Calu3 (cell line): Measurements from ENCODE around the gene GPER1. TPM values are rescaled to one million over a fixed set of nuclear protein-coding genes. Genes with fewer than 3 reads are reported as not detected.
"Not testable (repeated sequence)": the region's sequence is repeated elsewhere in the genome, so short reads cannot be mapped to it uniquely, and the experiment has no call there.

Experiments
- BruUV-seq: library from RNA; stranded (reverse); fragments of 400-500 nt; replicated peaks from 2 replicates; lab custom pipeline; 2021; lab: Mats Ljungman, UMichigan
- CTCF ChIA-PET: fragments of 300-600 bp; sonication (Branson Sonifier 250); formaldehyde crosslinking; loops from one replicate; lab custom pipeline; 2022; ENCODE audit warnings: antibody characterized with exemption; lab: Charles Lee
- DNase-seq: peaks from one replicate; pipeline ENCODE4 v3.0.0; 2022
- H3K27ac Mint-ChIP-seq: one replicate; pipeline ENCODE4 v1.8.0; 2022; ENCODE audit warnings: mixed read lengths; ENCODE audit not compliant: unreplicated experiment
- H3K27me3 Mint-ChIP-seq: one replicate; pipeline ENCODE4 v1.8.0; 2022; ENCODE audit warnings: mixed read lengths; ENCODE audit not compliant: unreplicated experiment
- H3K36me3 Mint-ChIP-seq: one replicate; pipeline ENCODE4 v1.8.0; 2022; ENCODE audit warnings: mild to moderate bottlenecking, moderate library complexity, mixed read lengths; ENCODE audit not compliant: insufficient read depth, unreplicated experiment
- H3K4me1 Mint-ChIP-seq: one replicate; pipeline ENCODE4 v1.8.0; 2022; ENCODE audit warnings: mild to moderate bottlenecking, low read depth, mixed read lengths; ENCODE audit not compliant: unreplicated experiment
- H3K4me3 Mint-ChIP-seq: one replicate; pipeline ENCODE4 v1.8.0; 2022; ENCODE audit warnings: mild to moderate bottlenecking, low read depth, moderate library complexity, mixed read lengths; ENCODE audit not compliant: unreplicated experiment
- H3K9me3 Mint-ChIP-seq: one replicate; pipeline ENCODE4 v1.8.0; 2022; ENCODE audit warnings: low read depth, mixed read lengths; ENCODE audit not compliant: unreplicated experiment
- intact Hi-C: fragments of 100-400 bp; cut with micrococcal nuclease; formaldehyde crosslinking; loops from one replicate; pipeline ENCODE4 v1.10.0; 2022; ENCODE audit not compliant: unreplicated experiment
- total RNA-seq: library from RNA; stranded (reverse); gene quantifications from 2 replicates; pipeline ENCODE4 v1.2.3, GENCODE V29; 2022
- TF ChIP-seq, protein P1 (sequence below): fragments of 200-600 bp; IDR thresholded peaks from one replicate; pipeline ENCODE4 v1.8.0; 2022; ENCODE audit warnings: antibody characterized with exemption; ENCODE audit not compliant: unreplicated experiment

Gene GPER1
- total RNA-seq, 1 experiment from 2014 or later, result 0.26 TPM

DNA sequence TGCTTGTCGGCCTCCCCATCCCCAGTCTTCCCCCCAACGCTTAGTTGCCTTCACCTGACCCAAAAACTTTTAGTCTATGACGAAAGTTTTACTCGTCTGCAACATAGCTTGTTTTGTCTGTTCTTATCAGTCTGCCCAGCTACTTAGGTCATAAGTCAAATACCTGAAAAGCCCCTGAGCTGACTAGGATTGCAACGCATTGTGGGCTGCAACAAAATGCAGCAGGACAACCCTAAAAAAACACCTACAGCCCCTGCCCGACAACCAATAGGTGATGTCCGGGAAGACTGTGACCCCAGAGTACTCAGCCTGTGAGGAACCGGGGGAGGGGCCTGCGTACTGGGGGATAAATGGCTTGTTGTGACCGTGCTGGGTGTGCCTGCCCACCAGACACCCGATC is 19.3 kb upstream of the GPER1 start:
- DNase-seq, result no peak
- intact Hi-C loops, result no loop called here
- H3K9me3 Mint-ChIP-seq, result no peaks in the 10 kb centered on the region
- CTCF ChIA-PET, result interaction anchor here (0.7 to 5.0 kb wide), 4 partner anchors 18 to 91 kb away, joined by 3 to 153 read pairs (median 6); no protein-coding TSS in a partner anchor
- peaks cover 13% of the 10 kb centered on the region for H3K36me3 Mint-ChIP-seq
- H3K4me3 Mint-ChIP-seq, result no peak overlapping the region
- peaks cover 10% of the 10 kb centered on the region for H3K4me1 Mint-ChIP-seq
- no peaks in the 10 kb centered on the region for H3K27me3 Mint-ChIP-seq
- BruUV-seq, result no TSS peak
- H3K27ac Mint-ChIP-seq, result no peak overlapping the region
- TF ChIP-seq, protein P1, sequence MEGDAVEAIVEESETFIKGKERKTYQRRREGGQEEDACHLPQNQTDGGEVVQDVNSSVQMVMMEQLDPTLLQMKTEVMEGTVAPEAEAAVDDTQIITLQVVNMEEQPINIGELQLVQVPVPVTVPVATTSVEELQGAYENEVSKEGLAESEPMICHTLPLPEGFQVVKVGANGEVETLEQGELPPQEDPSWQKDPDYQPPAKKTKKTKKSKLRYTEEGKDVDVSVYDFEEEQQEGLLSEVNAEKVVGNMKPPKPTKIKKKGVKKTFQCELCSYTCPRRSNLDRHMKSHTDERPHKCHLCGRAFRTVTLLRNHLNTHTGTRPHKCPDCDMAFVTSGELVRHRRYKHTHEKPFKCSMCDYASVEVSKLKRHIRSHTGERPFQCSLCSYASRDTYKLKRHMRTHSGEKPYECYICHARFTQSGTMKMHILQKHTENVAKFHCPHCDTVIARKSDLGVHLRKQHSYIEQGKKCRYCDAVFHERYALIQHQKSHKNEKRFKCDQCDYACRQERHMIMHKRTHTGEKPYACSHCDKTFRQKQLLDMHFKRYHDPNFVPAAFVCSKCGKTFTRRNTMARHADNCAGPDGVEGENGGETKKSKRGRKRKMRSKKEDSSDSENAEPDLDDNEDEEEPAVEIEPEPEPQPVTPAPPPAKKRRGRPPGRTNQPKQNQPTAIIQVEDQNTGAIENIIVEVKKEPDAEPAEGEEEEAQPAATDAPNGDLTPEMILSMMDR, result no peak

DNA sequence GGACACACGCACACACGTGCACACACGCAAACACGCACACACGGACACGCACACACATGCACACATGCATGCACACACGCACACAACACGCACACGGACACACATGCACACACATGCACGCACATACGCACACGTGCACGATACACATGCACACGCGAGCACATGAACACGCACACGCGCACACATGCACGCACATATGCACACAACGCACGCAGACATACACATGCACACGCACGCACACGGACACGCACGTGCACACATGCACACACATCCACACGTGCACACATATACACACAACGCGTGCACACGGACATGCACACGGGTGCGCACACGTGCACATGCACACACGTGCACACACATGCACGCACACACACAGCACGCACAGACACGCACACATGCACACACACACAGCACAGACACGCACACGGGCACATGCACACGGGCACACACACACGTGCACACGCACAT is 17.3 kb upstream of the GPER1 start:
- CTCF ChIA-PET, result no interaction called here

DNA sequence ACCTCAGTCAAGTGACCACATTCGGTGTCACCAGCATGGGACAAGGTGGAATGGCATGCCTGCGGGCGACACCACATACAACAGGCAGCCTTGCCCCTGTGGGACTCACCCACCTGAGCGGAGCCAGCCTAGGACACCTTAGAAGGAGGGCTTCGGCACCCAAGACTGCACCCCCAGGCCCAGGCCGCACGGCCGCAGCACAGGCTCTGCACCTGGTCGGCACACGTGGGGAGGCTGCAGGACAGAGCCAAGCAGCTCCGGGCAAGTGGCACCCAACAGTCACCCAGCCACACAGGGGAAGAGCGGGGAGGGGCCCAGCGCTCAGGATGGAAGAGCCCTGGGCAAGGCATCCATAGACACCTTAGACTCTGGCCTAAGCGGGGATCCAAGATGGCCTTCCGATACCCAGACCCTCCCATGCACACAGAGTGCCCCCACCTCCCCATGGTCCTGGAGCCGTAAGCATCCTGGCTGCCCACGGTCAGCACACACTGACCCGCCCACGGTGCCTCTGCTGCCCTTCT is 16.1 kb upstream of the GPER1 start:
- Mint-ChIP-seq H3K4me3 (no peak overlapping the region), H3K36me3 (peaks cover 25% of the 10 kb centered on the region), H3K27ac (no peak overlapping the region), H3K27me3 (no peaks in the 10 kb centered on the region), H3K9me3 (no peaks in the 10 kb centered on the region), H3K4me1 (peaks cover 18% of the 10 kb centered on the region)
- intact Hi-C loops, result no loop called here
- CTCF ChIA-PET, result no interaction called here
- DNase-seq, result no peak
- BruUV-seq, result no TSS peak
- TF ChIP-seq, protein P1, result no peak

More for the DNA sequence above, 17.3 kb upstream of the GPER1 start:
- no TSS peak for BruUV-seq
- intact Hi-C loops, result no loop called here
- TF ChIP-seq, protein P1, result no peak
- H3K4me3 Mint-ChIP-seq, result no peak overlapping the region
- DNase-seq, result no peak
- peaks cover 21% of the 10 kb centered on the region for H3K36me3 Mint-ChIP-seq
- H3K4me1 Mint-ChIP-seq, result peaks cover 10% of the 10 kb centered on the region
- no peaks in the 10 kb centered on the region for H3K9me3 Mint-ChIP-seq
- no peak overlapping the region for H3K27ac Mint-ChIP-seq
- H3K27me3 Mint-ChIP-seq, result no peaks in the 10 kb centered on the region

DNA sequence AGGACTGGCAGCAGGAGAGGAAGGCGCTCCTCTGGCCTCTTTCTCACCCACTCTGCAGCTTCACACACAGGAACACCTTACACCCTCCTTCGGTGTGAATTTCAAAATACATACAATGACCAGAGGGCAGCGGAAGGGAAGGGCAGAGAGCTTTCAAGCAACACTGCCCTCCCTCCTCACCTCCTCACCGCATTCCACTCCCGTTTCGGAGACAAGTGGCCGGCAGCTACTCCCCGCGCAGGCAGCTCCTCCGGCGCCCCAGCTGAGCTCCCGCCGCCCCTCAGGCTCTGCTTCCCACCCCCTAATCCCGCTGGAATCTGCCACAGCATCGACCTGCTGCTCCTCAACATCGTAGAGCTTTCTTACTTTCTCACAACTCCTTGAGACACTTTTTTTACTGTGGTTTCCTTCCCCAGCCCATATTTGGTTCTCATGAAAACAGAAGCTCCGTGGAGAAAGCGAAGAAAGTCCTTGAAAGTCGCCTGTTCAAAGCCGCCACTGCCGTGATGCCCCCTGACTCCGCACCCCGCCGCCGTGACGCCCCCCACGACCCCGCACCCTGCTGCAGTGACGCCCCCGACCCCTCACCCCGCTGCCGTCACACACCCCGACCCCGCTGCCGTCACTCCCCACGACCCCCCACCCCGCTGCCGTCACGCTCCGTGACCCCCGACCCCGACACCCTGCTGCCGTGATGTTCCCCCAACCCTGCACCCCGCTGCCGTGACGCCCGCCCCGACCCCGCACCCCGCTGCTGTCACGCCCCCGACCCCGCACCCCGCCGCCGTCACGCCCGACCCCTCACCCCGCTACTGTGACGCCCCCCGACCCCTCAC is 14.6 kb upstream of the GPER1 start:
- no peak for DNase-seq
- Mint-ChIP-seq H3K27me3 (no peaks in the 10 kb centered on the region), H3K27ac (no peak overlapping the region), H3K4me1 (peaks cover 14% of the 10 kb centered on the region), H3K36me3 (peaks cover 25% of the 10 kb centered on the region), H3K9me3 (no peaks in the 10 kb centered on the region), H3K4me3 (no peak overlapping the region)
- no TSS peak for BruUV-seq
- CTCF ChIA-PET, result no interaction called here
- intact Hi-C loops, result no loop called here
- TF ChIP-seq, protein P1, result no peak

DNA sequence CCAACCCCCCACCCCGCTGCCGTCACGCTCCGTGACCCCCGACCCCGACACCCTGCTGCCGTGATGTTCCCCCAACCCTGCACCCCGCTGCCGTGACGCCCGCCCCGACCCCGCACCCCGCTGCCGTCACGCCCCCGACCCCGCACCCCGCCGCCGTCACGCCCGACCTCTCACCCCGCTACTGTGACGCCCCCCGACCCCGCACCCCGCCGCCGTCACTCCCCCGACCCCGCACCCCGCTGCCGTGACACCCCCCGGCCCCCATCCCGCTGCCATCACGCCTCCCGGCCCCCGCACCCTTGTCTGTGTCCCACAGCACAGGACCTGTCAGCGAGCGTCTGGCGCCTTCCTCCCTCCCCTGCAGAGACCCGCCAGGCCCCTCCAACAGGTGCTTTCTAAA is 13.9 kb upstream of the GPER1 start:
- BruUV-seq, H3K27me3 Mint-ChIP-seq, H3K27ac Mint-ChIP-seq, CTCF ChIA-PET, intact Hi-C loops, H3K4me3 Mint-ChIP-seq, H3K4me1 Mint-ChIP-seq, H3K9me3 Mint-ChIP-seq, DNase-seq: not testable (repeated sequence)
- H3K36me3 Mint-ChIP-seq, result peaks cover 25% of the 10 kb centered on the region
